PC-3 (cell line): ENCODE results near the gene CSMD2.

Experiments
- CTCF ChIP-seq: fragments of 300-600 bp; sonication (generic); conservative IDR thresholded peaks from 2 replicates; pipeline ENCODE4 v1.5.1; 2017; ENCODE audit warnings: antibody characterized with exemption, low read depth, mild to moderate bottlenecking, low read length
- EZH2 ChIP-seq: fragments of 300-600 bp; sonication (generic); IDR thresholded peaks from one replicate; pipeline ENCODE4 v1.6.1; 2017; ENCODE audit warnings: antibody characterized with exemption, mild to moderate bottlenecking, low read length; ENCODE audit not compliant: unreplicated experiment
- EZH2phosphoT487 ChIP-seq: fragments of 300-600 bp; sonication (generic); IDR thresholded peaks from 2 replicates; pipeline ENCODE4 v1.6.1; 2018; ENCODE audit warnings: mild to moderate bottlenecking, antibody characterized with exemption, low read length, borderline replicate concordance

- no peak for TF ChIP-seq CTCF
- no peak for TF ChIP-seq EZH2phosphoT487
- TF ChIP-seq EZH2, result no peak
Observed at GRCh38 chr1:34037109-34037508, 127.9 kb downstream of the CSMD2 start.
